Measurements from ENCODE around the gene PGF. TPM values are rescaled to one million over a fixed set of nuclear protein-coding genes. Genes with fewer than 3 reads are reported as not detected.

Gene PGF
- total and polyA plus RNA-seq, 2 of the 13 experiments (the other 11 are each of a cell fraction or from before 2014, with no cell fraction given), result 10.7 to 27.5 TPM

GRCh38 chr14:75002392-75003249 lies 47.2 kb upstream of the PGF start, which contains the start of gene EIF2B2 (continued):
- TF ChIP-seq, protein P1, sequence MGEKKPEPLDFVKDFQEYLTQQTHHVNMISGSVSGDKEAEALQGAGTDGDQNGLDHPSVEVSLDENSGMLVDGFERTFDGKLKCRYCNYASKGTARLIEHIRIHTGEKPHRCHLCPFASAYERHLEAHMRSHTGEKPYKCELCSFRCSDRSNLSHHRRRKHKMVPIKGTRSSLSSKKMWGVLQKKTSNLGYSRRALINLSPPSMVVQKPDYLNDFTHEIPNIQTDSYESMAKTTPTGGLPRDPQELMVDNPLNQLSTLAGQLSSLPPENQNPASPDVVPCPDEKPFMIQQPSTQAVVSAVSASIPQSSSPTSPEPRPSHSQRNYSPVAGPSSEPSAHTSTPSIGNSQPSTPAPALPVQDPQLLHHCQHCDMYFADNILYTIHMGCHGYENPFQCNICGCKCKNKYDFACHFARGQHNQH (CRISPR knock-in tag; IDR thresholded peaks at IDR 0.05), result peak; percentile 60
- TF ChIP-seq ZNF768 (CRISPR knock-in tag; IDR thresholded peaks at IDR 0.05) (peak; percentile 36; the same call in 1 of the 2 replicates), ELF4 (CRISPR knock-in tag; IDR thresholded peaks at IDR 0.05; ENCODE audit: borderline replicate concordance) (no peak; the same call in 1 of the 2 replicates), KDM5B (CRISPR knock-in tag; IDR thresholded peaks at IDR 0.05; ENCODE audit: borderline replicate concordance) (0 out of 2 replicates have a peak, but pooled peaks have one; percentile 53), NFKBIZ (CRISPR knock-in tag; IDR thresholded peaks at IDR 0.05) (peak; percentile 35), NONO (IDR thresholded peaks at IDR 0.05) (no peak), NONO (CRISPR knock-in tag; conservative IDR thresholded peaks at IDR 0.05) (0 out of 2 replicates have a peak, but pooled peaks have one; percentile 50), KLF16 (CRISPR knock-in tag; IDR thresholded peaks at IDR 0.05) (peak in 1 of 2 experiments; percentile 16; a peak in 1 of 4 replicates), FOXA3 (CRISPR knock-in tag; IDR thresholded peaks at IDR 0.05) (0 out of 2 replicates have a peak, but pooled peaks have one; percentile 30), THAP9 (CRISPR knock-in tag; IDR thresholded peaks at IDR 0.05; ENCODE audit: borderline replicate concordance) (peak; percentile 60; the same call in 1 of the 2 replicates), NFRKB (IDR thresholded peaks at IDR 0.05) (no peak), HOXA7 (CRISPR knock-in tag; IDR thresholded peaks at IDR 0.05) (no peak), KDM5A (IDR thresholded peaks at IDR 0.05; ENCODE audit: borderline replicate concordance, low read length) (peak; percentile 87; the same call in 1 of the 2 replicates), SP4 (CRISPR knock-in tag; IDR thresholded peaks at IDR 0.05) (peak; percentile 71), POLR2G (IDR thresholded peaks at IDR 0.05; ENCODE audit: low read depth, low read length) (peak; percentile 79), RORA (CRISPR knock-in tag; IDR thresholded peaks at IDR 0.05) (no peak), EHMT2 (IDR thresholded peaks at IDR 0.05; ENCODE audit: borderline replicate concordance, low read depth, low read length) (no peak), MAX (IDR thresholded peaks at IDR 0.05) (peak; percentile 72), CBFB (CRISPR knock-in tag; IDR thresholded peaks at IDR 0.05) (peak; percentile 48; the same call in 1 of the 2 replicates)
- TF ChIP-seq, protein P2, sequence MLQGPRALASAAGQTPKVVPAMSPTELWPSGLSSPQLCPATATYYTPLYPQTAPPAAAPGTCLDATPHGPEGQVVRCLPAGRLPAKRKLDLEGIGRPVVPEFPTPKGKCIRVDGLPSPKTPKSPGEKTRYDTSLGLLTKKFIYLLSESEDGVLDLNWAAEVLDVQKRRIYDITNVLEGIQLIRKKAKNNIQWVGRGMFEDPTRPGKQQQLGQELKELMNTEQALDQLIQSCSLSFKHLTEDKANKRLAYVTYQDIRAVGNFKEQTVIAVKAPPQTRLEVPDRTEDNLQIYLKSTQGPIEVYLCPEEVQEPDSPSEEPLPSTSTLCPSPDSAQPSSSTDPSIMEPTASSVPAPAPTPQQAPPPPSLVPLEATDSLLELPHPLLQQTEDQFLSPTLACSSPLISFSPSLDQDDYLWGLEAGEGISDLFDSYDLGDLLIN (CRISPR knock-in tag; IDR thresholded peaks at IDR 0.05; ENCODE audit: borderline replicate concordance), result 0 out of 2 replicates have a peak, but pooled peaks have one; percentile 23
- TF ChIP-seq, protein P3, sequence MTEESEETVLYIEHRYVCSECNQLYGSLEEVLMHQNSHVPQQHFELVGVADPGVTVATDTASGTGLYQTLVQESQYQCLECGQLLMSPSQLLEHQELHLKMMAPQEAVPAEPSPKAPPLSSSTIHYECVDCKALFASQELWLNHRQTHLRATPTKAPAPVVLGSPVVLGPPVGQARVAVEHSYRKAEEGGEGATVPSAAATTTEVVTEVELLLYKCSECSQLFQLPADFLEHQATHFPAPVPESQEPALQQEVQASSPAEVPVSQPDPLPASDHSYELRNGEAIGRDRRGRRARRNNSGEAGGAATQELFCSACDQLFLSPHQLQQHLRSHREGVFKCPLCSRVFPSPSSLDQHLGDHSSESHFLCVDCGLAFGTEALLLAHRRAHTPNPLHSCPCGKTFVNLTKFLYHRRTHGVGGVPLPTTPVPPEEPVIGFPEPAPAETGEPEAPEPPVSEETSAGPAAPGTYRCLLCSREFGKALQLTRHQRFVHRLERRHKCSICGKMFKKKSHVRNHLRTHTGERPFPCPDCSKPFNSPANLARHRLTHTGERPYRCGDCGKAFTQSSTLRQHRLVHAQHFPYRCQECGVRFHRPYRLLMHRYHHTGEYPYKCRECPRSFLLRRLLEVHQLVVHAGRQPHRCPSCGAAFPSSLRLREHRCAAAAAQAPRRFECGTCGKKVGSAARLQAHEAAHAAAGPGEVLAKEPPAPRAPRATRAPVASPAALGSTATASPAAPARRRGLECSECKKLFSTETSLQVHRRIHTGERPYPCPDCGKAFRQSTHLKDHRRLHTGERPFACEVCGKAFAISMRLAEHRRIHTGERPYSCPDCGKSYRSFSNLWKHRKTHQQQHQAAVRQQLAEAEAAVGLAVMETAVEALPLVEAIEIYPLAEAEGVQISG (CRISPR knock-in tag; IDR thresholded peaks at IDR 0.05), result peak; percentile 84
